NK-92 (cell line): ENCODE data around the gene PKP4.

Experiments
- DNase-seq: peaks from one replicate; lab custom pipeline; 2025; ENCODE audit not compliant: unreplicated experiment; lab: John Stamatoyannopoulos, UW

Gene PKP4

DNA sequence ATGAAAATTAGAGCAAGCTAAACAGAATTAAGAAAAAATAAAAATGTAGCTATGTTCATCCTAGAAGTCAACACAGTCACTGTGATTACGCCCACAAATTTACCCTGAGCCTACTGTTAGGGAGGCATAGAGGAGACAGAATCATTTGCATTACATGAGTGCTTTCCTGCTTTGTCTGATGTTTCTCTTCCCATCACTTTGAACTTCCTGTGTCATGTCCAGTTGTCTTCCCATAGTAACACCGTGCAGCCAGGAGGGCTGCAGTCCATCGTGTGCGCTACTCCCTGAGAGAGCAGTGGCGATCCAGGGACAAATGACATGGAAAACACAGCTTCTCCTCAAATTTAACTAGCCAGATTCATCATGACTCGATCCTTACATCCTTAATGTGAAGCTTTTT lies 188.5 kb downstream of the PKP4 start:
- DNase-seq: no peak

DNA sequence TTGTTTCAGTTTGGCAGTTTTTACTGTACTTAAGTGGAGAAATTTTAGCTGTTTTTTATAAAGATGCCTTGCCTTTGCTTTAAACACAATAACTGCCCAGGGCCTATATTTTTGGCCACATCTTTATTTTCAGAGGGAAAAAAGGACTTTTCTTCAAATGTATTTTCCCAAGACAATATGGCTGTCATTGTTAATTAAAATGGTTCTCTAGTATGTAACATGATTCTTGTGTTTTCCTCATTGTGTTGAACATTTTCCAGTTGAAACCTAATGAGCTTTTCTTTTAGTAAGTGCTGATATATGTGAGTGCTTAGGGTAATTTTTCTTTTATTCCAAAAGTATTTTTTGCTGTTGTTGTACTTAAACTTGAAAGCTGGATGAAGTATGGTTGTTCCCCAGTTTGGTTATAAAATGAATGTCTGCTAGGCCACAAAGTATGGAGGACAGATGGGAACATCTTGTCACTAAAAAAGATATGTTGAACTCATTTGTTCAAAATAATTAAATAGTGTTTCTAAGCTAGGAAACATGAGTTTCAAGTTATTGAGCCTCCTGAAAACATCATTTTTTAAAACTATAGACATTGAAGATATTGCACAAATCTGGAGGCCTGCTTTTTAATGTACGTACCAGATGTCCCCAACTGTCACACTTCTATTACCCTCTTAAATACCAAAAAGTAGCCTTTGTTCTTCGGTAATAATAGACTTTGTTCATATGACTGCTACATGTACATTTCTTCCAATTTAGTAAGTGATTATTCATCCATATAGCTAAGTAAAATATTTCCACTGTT lies 190.9 kb downstream of the PKP4 start:
- no peak for DNase-seq

DNA sequence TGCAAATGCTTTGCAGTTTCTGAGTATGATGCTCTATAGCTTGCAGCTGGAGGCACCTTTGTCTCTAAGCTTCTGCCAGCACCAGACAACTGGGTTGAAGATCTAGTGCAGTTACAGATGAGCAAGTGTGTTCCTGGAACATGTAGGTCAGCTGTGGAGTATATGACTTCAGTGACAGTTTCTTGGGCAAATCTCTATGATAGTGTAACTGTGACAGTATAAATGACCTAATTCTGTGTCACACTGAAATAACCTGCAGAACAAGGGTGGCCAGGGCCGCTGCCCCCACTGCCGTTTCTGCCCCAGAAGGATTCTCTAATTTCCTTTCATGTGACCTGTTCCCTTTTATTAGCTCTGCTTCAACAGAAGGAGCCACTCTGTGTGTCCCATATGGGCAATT lies 193.1 kb downstream of the PKP4 start:
- no peak for DNase-seq

DNA sequence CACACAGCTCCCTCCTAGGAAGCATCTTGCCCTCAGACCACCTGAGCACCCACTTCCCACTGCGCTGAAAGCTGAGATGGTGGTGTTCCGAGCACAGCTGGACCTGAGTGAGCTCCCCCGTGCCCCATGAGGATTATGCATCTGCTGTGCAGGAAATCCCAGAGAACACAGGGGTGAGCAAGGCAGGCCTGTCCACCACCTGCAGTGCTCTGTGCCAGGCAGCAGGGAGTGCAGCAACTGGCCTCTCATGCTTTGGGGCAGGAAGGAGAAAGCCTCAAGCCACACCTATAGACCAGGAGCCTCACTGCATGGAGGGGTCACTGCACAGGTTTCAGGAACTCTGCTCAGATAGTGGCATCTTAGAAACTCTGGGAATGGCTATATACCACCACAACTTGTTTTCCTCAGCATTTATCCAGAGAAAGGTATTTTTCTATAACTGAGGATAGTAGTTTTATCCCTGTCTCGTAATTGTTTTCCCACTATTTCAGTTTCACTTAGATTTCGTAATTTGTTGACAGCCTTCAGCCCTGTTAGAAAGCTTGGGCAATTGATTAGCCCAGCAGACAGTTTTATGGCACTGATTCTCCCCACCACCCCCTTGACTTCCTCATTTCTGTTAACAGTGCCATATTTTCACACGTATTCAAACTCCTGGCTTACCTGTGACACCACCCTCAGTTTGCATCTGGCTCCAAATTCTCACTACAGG lies 194.1 kb downstream of the PKP4 start:
- no peak for DNase-seq

DNA sequence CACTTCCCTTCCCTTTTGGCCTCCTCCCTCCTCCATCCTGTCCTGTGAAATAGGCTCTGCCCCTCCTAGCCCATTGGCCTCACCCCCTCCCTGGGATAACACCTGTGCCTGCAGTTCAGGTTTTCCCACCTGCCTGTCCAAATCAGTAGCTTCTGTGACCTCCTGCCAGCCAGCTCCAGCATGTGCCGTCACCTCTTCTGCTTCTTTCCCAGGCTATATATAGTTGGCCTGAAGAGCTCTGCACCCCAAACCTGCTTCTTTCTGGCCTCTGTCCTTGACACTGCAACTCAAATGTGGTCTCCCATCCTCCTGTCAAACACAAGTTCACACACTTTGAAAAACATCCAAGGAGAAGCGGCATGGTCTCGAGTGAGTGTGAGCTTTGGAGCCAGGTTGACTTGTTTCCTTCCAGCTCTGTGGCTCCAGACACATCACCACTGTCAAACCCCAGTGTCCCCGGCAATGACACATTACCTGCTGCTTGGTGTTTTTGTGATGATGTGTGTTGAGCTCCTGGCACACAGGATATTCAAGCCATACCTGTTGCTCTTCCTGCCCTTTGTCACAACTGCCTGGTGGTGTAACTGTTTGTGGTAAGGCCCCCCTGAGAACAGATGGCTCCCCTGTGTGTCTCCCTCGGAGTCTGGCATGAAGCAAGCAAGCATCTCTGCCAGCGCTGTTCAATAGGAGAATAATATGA lies 194.8 kb downstream of the PKP4 start:
- no peak for DNase-seq

DNA sequence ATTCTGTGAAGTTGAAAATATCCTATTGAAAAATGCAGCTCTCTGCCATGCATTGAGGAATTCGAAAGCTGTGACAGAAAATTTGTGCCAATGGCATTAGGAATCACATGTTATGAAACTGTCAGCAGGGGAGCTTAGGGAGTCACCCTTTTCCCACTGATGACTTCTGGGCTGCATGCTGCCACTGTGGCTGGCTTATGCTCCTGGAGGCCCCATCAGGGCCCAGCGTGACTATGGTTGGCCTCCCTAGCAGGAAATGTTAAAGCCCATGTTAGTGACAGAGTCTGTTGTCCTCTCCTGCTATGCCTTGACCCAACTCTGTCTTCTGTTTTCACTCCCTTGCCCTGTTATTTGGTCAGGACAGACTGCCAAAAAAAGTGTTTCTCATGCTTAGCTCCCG lies 198.9 kb downstream of the PKP4 start:
- no peak for DNase-seq

DNA sequence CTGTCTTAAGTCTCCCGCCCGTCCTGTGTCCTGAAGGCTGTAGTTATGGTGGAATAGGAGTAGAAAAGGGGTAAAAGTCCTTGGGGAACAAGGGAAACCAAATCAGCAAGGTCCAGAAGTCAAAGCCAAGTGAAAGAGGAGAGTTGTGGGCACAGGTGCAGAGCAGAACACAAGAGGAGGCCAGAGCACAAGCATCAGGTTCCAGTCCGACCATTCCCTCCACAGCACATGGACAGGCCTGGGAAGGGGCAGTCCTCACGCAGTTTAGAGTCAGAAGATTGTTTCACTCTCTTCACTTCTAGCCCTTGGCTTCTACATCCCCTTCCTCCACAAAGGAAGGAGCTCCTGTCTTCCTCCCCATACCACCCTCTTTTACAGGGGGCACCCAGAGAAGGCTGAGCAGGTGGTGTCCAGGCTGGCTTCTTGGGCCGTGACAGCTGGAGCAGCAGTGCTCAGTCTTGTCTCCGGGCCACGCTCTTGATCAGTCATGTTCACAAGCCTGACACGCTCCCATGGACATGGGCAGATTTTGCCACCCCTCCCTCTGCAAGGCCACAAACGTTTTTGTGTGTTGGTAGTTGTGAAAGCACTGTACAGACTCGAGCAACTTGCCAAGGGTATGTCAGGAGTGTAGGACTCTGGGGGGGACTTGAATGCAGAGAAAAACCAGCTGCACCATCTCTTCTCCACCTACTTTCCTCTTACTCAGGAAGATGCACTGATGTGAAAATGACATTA lies 199.9 kb downstream of the PKP4 start:
- no peak for DNase-seq

DNA sequence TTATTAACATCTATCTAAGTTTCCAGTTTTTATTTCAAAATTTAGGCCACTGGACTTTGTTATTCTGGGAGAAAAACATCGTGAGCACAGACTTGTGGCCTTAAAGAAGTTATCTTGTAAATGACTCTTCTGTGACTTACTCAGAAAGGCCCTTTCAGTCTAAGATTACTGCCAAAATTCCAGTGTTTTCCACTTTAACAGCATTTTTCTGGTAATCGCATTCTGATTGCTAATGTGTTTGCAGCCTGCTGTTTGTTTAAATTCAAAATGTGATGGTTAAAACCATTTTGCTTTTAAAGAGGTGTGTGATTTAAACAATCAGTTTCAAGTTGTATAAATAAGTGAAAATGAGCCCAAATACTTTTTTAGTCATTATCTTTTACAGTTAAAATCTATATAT lies 201.6 kb downstream of the PKP4 start:
- DNase-seq: no peak

DNA sequence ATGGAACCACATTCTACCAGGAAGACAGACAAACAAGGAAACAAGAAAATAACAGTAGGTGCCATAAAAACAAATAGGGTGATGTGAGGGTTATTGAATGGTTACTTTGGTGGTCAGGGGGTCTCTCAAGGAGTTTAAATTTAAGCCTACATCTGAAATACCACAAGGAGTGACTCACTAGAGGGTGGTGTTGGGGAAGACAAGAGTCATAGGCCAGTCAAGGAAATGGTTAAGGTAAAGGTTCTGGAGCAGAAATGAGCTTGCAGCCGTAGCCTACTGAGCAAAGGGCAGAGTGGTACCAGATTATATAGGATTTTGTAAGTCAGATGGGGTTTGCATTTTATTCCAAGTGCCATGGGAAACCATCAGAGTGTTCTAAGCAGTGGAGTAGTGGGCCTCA lies 202.7 kb downstream of the PKP4 start:
- DNase-seq: no peak

DNA sequence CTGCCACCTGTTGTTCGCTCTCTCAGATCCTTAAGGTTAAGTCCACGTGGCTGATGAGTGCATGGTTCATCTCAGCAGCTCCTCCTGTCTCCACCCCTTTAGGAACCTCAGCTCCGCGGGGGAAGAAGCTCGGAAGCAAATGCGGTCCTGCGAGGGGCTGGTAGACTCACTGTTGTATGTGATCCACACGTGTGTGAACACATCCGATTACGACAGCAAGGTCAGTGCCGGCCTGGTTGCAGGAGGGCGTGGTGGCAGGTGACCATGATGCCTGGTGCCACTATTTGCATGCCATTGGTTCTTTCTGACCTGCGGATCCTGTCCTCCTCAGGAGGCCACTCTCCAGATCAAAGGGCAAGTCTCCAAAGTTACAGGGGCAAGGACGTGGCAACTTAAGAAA lies 204.5 kb downstream of the PKP4 start:
- no peak for DNase-seq

DNA sequence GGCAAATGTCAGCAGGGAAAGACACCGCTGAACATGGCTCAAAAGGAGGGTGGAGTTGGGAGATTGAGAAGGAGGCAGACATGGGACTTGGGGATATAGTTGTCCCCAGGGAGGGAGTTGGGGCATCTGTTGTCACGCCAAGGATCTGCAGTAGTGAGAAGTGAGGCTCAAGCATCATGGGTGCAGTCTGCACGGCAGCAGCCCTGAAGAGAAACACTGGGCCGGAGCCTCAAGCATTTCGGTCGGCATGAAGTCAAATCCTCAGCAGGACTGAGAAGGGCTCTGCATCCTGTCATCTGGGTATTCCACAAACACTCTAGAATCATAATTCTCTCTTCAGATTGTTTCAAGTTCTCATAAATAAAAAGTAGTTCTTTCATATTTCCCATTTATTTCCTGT lies 205.7 kb downstream of the PKP4 start:
- DNase-seq: no peak

DNA sequence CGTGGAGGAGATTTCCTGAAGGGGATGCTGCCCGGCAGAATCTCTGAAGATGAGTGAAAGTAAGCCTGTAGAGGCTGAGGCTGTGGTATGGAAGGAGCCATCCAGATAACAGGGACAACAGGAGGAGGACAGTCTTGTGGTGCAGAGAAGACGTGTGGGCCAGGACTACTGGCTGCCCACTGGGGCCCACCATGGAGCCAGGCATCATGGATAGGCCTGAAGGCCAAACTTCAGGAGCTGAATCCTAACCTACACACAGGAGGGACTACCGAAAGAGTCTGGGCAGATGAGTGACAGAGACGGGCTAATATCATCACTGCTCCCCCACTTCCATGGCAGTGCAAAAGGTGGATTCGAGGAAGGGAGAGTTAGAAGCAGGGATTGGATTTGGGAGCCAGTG lies 207.0 kb downstream of the PKP4 start:
- DNase-seq: no peak

DNA sequence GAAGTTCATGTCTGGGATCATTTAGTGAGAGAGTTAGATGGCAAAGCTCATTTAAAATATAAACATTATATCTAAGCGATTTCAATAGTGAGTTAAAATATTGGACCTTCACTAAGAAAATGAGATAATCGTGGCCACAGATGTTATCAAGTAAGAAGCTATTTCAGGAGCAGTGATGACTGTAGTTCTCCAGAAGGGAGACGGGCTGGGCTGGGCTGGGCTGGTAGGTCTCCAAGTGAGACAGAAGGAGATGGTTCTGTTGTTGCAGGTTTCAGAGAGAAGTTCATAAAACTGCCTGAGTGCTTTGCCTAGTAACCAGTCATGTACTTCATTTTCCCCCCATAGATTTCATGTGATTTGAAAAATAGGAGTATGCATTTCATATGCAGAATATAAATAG lies 208.2 kb downstream of the PKP4 start:
- no peak for DNase-seq

DNA sequence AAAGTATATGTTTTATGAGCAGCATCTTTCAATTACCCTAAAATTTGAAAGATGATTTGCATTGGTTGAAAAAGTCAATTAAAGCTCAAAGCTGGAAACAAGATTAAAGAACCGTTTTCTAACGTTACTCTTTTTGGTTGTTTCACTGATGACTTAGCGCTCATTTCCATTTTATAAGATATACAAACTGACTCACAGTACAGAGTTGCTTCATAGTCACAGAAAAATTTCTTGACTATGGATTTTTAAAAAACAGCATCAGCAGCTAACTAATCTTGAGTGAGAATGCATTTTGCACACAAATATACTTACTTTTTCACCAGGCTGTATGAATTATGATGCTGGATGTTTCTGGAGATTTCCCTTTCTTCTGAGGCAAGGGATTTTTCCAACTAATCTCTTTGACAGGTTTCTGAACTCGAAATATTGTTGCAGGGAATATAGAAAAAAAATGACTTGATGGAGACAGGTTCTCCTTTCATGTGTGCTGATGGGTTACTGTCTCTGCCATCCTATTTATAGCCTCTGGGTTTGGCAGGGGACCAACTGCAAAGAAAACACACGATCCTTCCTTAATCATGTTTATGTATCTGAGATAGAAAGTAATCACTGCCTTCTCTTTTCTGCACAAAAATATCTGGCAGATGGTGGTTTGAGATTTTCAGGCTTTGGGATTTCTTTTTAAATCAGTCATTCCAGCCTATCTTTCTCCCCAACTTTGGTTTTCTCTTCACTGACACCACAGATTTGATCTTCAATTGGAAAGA lies 209.0 kb downstream of the PKP4 start:
- DNase-seq: no peak

DNA sequence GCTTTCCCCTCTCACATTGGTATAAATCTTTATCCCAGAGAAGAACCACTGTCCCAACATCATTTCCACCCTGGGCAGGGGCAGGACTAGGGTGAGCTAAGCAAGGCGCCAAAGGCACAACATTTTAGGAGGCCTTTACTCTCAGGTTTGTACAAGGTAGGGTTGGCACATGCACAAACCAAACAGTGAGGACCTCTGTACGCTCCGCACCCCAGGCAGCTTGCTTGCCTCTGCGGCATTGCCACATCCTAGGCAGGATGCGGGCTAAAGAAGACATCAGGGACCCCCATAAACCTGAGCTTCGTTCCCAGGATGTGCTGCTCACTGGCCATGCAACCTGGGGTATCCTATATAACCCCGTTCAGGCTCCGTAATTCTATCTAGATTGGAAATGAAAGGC lies 210.2 kb downstream of the PKP4 start:
- no peak for DNase-seq

DNA sequence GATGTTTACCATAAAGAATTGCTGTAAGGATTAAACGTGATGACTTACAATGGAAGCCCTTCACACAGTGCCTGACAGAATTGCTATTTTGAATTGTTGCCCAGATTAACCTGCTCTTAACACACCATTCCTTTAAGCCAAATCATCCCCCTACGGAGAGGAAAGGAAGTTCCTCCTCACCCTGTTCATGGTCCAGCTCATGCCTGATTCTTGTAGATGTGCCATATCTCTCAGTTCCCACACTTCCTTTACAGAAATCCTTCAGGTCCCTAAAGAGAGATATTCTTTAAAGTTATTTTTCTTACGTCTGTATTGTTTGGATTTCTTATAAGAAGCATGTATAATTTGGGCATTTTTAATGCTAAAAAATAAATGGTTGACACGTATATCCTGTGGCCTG lies 210.8 kb downstream of the PKP4 start:
- DNase-seq: no peak

DNA sequence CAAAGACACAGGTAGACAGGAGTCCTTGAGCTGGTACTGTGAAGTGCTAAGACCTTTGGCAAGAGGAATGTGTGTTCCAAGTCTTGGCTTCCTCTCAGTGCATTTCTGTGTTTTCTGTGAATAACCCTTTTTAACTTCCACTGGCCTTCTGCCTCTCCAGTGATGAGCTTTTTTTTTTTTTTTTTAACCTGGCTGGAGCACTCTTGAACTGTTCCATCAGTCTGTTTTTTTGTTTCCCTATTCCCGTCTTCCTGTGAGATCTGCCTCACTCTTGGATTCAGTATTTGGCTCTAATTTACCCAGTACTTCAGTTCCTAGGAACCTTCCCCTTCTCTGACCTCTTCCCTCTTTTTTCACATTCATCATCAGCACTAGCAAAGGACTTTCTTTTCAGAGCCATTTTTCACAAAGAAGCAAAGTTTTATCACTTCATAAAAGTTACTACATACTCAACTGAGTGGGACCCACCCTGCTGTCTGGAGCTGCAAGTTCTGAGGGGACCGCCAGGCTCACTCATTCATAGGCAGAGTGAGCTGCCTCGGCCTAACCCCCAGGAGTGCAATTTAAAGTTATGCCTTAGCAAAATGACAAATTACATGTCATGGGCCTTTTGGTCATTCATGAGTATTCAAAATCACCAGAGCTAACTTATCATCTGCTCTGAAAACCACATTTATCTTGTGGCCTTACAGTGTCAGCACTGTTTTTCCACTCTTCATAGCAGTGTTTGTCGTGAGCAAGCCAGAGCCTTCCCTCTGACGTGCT lies 211.4 kb downstream of the PKP4 start:
- DNase-seq: no peak

DNA sequence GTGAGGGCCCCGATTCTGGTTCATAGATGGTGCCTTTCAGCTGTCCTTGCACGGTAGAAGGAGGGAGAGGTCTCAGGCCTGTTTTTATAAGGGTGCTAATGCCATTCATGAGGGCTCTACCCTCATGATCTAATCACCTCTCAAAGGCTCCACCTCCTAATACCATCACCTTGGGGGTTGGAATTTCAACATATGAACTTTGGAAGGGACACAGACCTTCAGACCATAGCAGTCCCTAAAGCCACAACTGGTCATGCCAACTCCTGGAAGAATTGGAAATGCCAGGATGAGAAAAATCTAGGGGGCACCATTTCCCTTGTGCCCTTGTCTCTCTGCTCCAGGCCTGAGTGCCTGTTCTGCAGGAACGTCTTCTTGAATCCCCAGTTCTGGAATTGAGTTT lies 213.5 kb downstream of the PKP4 start:
- DNase-seq: no peak

DNA sequence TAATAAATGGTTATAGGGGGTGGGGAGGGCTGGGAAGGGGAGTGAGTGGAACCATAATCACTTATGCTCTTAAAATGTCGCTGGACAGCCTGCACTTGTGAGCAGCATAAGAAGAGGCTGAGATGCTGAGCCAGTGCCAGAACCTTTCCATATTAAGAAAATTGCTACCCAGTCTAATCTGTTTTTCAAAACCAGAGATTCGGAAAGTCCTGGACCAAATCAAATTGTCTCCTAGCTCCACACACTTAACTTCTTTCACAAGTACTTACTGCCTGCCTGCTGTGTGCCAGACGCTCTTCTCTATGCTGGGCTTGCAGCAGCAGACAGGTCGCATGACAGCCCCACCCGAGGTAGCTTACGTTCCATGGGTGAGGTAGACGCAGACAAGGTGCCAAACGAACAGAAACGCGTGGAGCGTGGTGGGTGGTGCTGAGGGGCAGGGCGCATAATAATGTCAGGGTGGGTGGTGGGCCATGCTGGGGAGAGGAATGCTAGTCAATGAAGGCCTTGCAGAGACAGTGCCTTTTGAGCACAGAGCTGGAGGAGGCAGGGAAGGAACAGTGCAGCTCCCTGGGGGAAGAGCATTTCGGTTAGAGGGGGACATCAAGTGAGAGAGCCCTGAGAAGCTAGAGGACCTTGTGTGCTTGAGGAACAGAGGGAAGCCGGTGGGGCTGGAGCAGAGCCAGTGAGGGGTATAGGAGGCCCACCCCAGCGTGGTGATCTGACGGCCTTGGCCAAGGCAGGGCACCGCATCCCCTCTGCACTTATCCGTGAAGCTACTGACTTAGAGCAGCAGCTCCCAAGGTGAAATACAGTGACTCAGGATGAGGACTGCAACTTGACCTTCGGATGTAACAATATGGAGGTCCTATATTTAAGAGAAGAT lies 214.9 kb downstream of the PKP4 start:
- DNase-seq: no peak
